ENCODE measurements around the gene ADPRH. TPM values are rescaled to one million over a fixed set of nuclear protein-coding genes. Genes with fewer than 3 reads are reported as not detected.

ADPRH gene
- total RNA-seq, 1 donor from 2014 or later: 0.77 TPM

DNA sequence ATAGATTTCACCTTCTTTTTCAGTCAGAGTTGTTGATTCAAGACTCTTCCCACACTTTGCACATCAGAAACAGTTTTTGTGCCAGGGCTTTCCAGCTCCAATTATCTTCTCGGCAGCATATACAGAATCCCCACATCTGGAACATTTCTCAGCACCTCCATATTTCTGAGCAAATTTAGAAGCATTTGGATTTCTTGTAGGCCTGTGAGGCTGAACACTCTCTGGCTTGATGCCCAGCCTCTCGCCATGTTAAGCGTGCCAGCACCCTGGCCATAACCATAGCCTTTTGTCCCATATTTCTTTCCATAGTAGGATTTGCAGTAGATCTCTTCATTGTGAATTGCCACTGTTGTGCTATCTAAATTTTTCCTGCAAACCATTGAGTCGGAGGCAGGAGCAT, 48.1 kb upstream of the ADPRH start:
- H3K27me3 Mint-ChIP-seq (ENCODE audit: insufficient read depth, low read depth): no peaks in the 10 kb centered on the region
- Histone ChIP-seq H3K4me3 (no peak overlapping the region), H3K79me2 (ENCODE audit: low read depth) (no peaks in the 10 kb centered on the region), H3K27ac (no peak overlapping the region), H3K4me2 (no peak overlapping the region), H3K36me3 (no peaks in the 10 kb centered on the region), H4K20me1 (ENCODE audit: low read depth) (no peaks in the 10 kb centered on the region), H2AFZ (replicated peaks) (no peak overlapping the region), H3K4me1 (no peaks in the 10 kb centered on the region), H3K9me3 (ENCODE audit: low read depth) (no peaks in the 10 kb centered on the region), H3F3A (ENCODE audit: low read depth) (no peaks in the 10 kb centered on the region), H3K9ac (no peak overlapping the region), H3K27me3 (no peaks in the 10 kb centered on the region)
- TF ChIP-seq EZH2phosphoT487 (IDR thresholded peaks at IDR 0.05) (no peak), EZH2 (IDR thresholded peaks at IDR 0.05) (no peak), CTCF (IDR thresholded peaks at IDR 0.05) (no peak)
- H3K36me3 Mint-ChIP-seq: peaks cover 5% of the 10 kb centered on the region
- H3K4me3 Mint-ChIP-seq: no peak overlapping the region
- H3K9me3 Mint-ChIP-seq: no peaks in the 10 kb centered on the region
- no peaks in the 10 kb centered on the region for H3K4me1 Mint-ChIP-seq
- no peak for DNase-seq (ENCODE audit: low spot score)
- no peak overlapping the region for H3K27ac Mint-ChIP-seq

DNA sequence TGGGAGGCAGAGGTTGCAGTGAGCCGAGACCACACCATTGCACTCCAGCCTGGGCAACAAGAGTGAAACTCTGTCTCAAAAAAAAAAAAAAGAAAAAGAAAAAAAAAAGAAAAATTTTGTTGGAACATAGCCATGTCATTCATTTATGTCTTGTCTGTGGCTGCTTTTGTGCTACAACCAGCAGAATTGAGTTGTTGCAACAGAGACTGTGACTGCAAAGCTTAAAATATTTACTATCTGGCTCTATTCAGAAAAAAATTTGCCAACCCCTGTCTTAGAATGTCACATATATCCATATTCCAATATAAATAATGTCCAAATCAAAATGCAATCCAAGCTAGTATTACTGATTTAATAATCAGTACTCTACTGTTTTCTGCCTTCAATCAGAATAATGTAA, 45.0 kb upstream of the ADPRH start:
- Mint-ChIP-seq H3K9me3 (no peaks in the 10 kb centered on the region), H3K27me3 (ENCODE audit: insufficient read depth, low read depth) (no peaks in the 10 kb centered on the region), H3K4me3 (no peak overlapping the region), H3K27ac (no peak overlapping the region), H3K4me1 (no peaks in the 10 kb centered on the region), H3K36me3 (no peaks in the 10 kb centered on the region)
- Histone ChIP-seq H2AFZ (replicated peaks) (no peak overlapping the region), H3K9ac (no peak overlapping the region), H3K79me2 (ENCODE audit: low read depth) (no peaks in the 10 kb centered on the region), H3K4me2 (no peak overlapping the region), H3K27ac (no peak overlapping the region), H4K20me1 (ENCODE audit: low read depth) (no peaks in the 10 kb centered on the region), H3K27me3 (no peaks in the 10 kb centered on the region), H3K4me3 (no peak overlapping the region), H3K9me3 (ENCODE audit: low read depth) (no peaks in the 10 kb centered on the region), H3F3A (ENCODE audit: low read depth) (no peaks in the 10 kb centered on the region), H3K36me3 (no peaks in the 10 kb centered on the region), H3K4me1 (no peaks in the 10 kb centered on the region)
- DNase-seq (ENCODE audit: low spot score): no peak
- no peak for TF ChIP-seq EZH2 (IDR thresholded peaks at IDR 0.05)
- TF ChIP-seq EZH2phosphoT487 (IDR thresholded peaks at IDR 0.05): no peak
- TF ChIP-seq CTCF (IDR thresholded peaks at IDR 0.05): no peak

DNA sequence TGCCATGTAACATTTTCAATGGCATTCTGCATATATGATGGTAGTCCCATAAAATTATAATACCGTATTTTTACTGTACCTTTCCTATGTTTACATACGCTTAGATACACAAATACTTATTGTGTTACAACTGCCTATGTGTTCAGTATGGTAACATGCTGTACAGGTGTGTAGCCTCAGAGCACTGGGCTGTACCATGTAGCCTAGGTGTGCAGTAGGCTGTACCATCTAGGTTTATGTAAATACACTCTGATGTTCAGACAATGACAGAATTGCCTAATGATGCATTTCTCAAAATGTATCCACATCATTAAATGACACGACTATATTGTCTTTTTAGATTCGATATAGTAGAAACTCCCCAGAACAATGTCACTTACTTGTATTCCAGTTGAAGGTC, 42.5 kb upstream of the ADPRH start:
- H3K36me3 ChIP-seq: no peaks in the 10 kb centered on the region
- H3K27me3 Mint-ChIP-seq (ENCODE audit: insufficient read depth, low read depth): no peaks in the 10 kb centered on the region
- no peaks in the 10 kb centered on the region for H3K9me3 ChIP-seq (ENCODE audit: low read depth)
- H2AFZ ChIP-seq (replicated peaks): no peak overlapping the region
- no peak for DNase-seq (ENCODE audit: low spot score)
- no peak overlapping the region for H3K4me2 ChIP-seq
- no peaks in the 10 kb centered on the region for H3K4me1 ChIP-seq
- no peak overlapping the region for H3K4me3 ChIP-seq
- H3K36me3 Mint-ChIP-seq: no peaks in the 10 kb centered on the region
- no peak overlapping the region for H3K9ac ChIP-seq
- no peaks in the 10 kb centered on the region for H3K9me3 Mint-ChIP-seq
- H3F3A ChIP-seq (ENCODE audit: low read depth): no peaks in the 10 kb centered on the region
- H3K79me2 ChIP-seq (ENCODE audit: low read depth): no peaks in the 10 kb centered on the region
- no peaks in the 10 kb centered on the region for H3K27me3 ChIP-seq
- TF ChIP-seq EZH2 (IDR thresholded peaks at IDR 0.05): no peak
- no peak for TF ChIP-seq CTCF (IDR thresholded peaks at IDR 0.05)
- no peak for TF ChIP-seq EZH2phosphoT487 (IDR thresholded peaks at IDR 0.05)
- no peak overlapping the region for H3K27ac Mint-ChIP-seq
- no peak overlapping the region for H3K4me3 Mint-ChIP-seq
- no peaks in the 10 kb centered on the region for H4K20me1 ChIP-seq (ENCODE audit: low read depth)
- H3K4me1 Mint-ChIP-seq: no peaks in the 10 kb centered on the region
- H3K27ac ChIP-seq: no peak overlapping the region

DNA sequence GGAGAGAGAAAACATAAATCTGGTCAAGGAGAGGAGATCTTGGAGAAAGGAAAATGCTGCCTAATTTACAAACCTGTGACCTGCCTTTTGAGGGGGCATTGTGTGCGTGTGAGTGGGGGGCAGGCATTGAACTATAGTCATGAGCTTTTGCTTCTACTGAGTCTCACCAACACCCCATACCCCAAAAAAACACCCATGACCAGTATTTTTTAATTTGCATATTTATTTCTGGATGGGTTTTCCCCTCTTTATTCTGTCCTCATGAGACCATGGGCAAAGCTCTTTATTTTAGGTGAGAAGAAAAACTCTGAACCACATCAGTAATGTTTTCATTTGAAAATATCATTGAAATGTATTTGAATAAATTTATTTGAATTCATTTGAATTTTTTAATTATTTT, 40.5 kb upstream of the ADPRH start:
- Mint-ChIP-seq H3K27ac (no peak overlapping the region), H3K9me3 (no peaks in the 10 kb centered on the region), H3K36me3 (no peaks in the 10 kb centered on the region), H3K27me3 (ENCODE audit: insufficient read depth, low read depth) (peaks cover 3% of the 10 kb centered on the region), H3K4me1 (no peaks in the 10 kb centered on the region), H3K4me3 (no peak overlapping the region)
- H3K36me3 ChIP-seq: no peaks in the 10 kb centered on the region
- TF ChIP-seq CTCF (IDR thresholded peaks at IDR 0.05): no peak
- no peaks in the 10 kb centered on the region for H3K27me3 ChIP-seq
- H4K20me1 ChIP-seq (ENCODE audit: low read depth): no peaks in the 10 kb centered on the region
- no peaks in the 10 kb centered on the region for H3F3A ChIP-seq (ENCODE audit: low read depth)
- no peak overlapping the region for H3K9ac ChIP-seq
- H3K4me1 ChIP-seq: no peaks in the 10 kb centered on the region
- H3K79me2 ChIP-seq (ENCODE audit: low read depth): no peaks in the 10 kb centered on the region
- H2AFZ ChIP-seq (replicated peaks): peak overlapping the region; percentile 3
- DNase-seq (ENCODE audit: low spot score): no peak
- H3K4me3 ChIP-seq: no peak overlapping the region
- H3K4me2 ChIP-seq: no peak overlapping the region
- H3K27ac ChIP-seq: no peak overlapping the region
- no peaks in the 10 kb centered on the region for H3K9me3 ChIP-seq (ENCODE audit: low read depth)

Measured in neural progenitor cell (in vitro differentiated cells).